Astrocyte (in vitro differentiated cells and primary cell): Measurements from ENCODE around the gene CWC22. TPM values are rescaled to one million over a fixed set of nuclear protein-coding genes. Genes with fewer than 3 reads are reported as not detected.

Experiments
- DNase-seq: peaks from one replicate; pipeline ENCODE4 v3.0.0-alpha.2; 2010; ENCODE audit warnings: low read depth
- FAIRE-seq: peaks from 2 replicates; lab custom pipeline; 2011; peaks lifted over from hg19 to GRCh38; lab: Jason Lieb, UNC
- H2AFZ ChIP-seq: 2 replicates; pipeline ENCODE4 v1.6.0; 2012; ENCODE audit warnings: low read depth, low read length, inconsistent platforms
- H3K27ac ChIP-seq: 2 replicates; pipeline ENCODE4 v1.5.1; 2011; ENCODE audit warnings: low read depth, low read length, inconsistent platforms
- H3K27me3 ChIP-seq: 2 replicates; pipeline ENCODE4 v1.6.0; 2011; ENCODE audit warnings: low read length, inconsistent platforms; ENCODE audit not compliant: insufficient read depth
- H3K36me3 ChIP-seq: 2 replicates; pipeline ENCODE4 v1.5.1; 2011; ENCODE audit warnings: low read length, inconsistent platforms; ENCODE audit not compliant: insufficient read depth
- H3K4me1 ChIP-seq: 2 replicates; pipeline ENCODE4 v1.5.1; 2011; ENCODE audit warnings: low read length, inconsistent platforms; ENCODE audit not compliant: insufficient read depth
- H3K4me2 ChIP-seq: 2 replicates; pipeline ENCODE4 v1.6.0; 2012; ENCODE audit warnings: low read length, inconsistent platforms
- H3K4me3 ChIP-seq: 2 replicates; pipeline ENCODE4 v1.5.1; 2011; ENCODE audit warnings: low read depth, mild to moderate bottlenecking, low read length, inconsistent platforms; ENCODE audit not compliant: insufficient read depth
- H3K79me2 ChIP-seq: 2 replicates; pipeline ENCODE4 v1.6.0; 2012; ENCODE audit warnings: mild to moderate bottlenecking, low read length, inconsistent platforms; ENCODE audit not compliant: insufficient read depth
- H3K9ac ChIP-seq: 2 replicates; pipeline ENCODE4 v1.6.0; 2012; ENCODE audit warnings: mild to moderate bottlenecking, low read length, inconsistent platforms
- H3K9me3 ChIP-seq: 2 replicates; pipeline ENCODE4 v1.5.1; 2012; ENCODE audit warnings: low read depth, mild to moderate bottlenecking, low read length, inconsistent platforms; ENCODE audit not compliant: insufficient read depth
- H4K20me1 ChIP-seq: 2 replicates; pipeline ENCODE4 v1.6.0; 2012; ENCODE audit warnings: low read length, inconsistent platforms; ENCODE audit not compliant: insufficient read depth
- H3K27ac Mint-ChIP-seq: one replicate; pipeline ENCODE4 v1.8.0; 2021; ENCODE audit warnings: mild to moderate bottlenecking, mixed read lengths; ENCODE audit not compliant: unreplicated experiment
- H3K27me3 Mint-ChIP-seq: one replicate; pipeline ENCODE4 v1.8.0; 2021; ENCODE audit warnings: low read depth, mixed read lengths; ENCODE audit not compliant: unreplicated experiment
- H3K36me3 Mint-ChIP-seq: one replicate; pipeline ENCODE4 v1.8.0; 2021; ENCODE audit warnings: low read depth, mixed read lengths; ENCODE audit not compliant: unreplicated experiment
- H3K4me1 Mint-ChIP-seq: one replicate; pipeline ENCODE4 v1.8.0; 2021; ENCODE audit warnings: low read depth, mixed read lengths; ENCODE audit not compliant: unreplicated experiment
- H3K4me3 Mint-ChIP-seq: one replicate; pipeline ENCODE4 v1.8.0; 2021; ENCODE audit warnings: mild to moderate bottlenecking, moderate library complexity, mixed read lengths; ENCODE audit not compliant: unreplicated experiment
- H3K9me3 Mint-ChIP-seq: one replicate; pipeline ENCODE4 v1.8.0; 2021; ENCODE audit warnings: mild to moderate bottlenecking, mixed read lengths; ENCODE audit not compliant: unreplicated experiment
- EZH2 ChIP-seq: IDR thresholded peaks from 2 replicates; pipeline ENCODE4 v1.6.1; 2012; ENCODE audit warnings: mild to moderate bottlenecking, low read length, inconsistent platforms; ENCODE audit not compliant: insufficient read depth
- total RNA-seq: library from RNA; stranded (reverse); gene quantifications from 2 replicates; pipeline ENCODE4 v1.2.1, GENCODE V29; 2021
- TF ChIP-seq, protein P1 (sequence below): IDR thresholded peaks from 2 replicates; pipeline ENCODE4 v1.5.1; 2011; ENCODE audit warnings: low read depth, mild to moderate bottlenecking, inconsistent platforms, low read length, moderate library complexity; ENCODE audit not compliant: insufficient read depth

The CWC22 gene
- total RNA-seq, 1 donor from 2014 or later, result 13.5 TPM

DNA sequence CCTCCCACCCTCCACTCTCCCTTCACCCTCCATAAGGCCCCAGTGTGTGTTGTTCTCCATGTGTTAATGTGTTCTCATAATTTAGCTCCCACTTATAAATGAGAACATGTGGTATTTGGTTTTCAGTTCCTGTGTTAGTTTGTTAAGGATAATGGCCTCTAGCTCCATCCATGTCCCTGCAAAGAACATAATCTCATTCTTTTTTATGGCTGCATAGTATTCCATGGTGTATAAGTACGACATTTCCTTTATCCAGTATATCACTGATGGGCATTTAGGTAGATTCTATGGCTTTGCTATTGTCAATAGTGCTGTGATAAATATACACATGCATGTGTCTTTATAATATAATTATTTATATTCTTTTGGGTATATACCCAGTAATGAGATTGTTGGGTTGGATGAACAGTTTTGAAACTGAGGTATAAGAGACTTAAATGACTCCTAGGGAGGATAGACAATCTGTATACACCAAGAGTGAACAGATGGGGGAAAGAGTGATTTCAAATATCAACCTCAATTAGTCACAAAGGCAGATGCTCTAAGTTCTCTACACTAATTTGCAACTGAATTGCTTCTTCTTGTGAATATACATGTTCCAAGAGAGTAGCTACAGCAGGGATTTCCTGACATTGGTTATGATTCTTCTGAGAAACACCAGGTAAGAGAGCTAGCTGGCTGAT is 23.7 kb downstream of the CWC22 start:
- TF ChIP-seq, protein P1, sequence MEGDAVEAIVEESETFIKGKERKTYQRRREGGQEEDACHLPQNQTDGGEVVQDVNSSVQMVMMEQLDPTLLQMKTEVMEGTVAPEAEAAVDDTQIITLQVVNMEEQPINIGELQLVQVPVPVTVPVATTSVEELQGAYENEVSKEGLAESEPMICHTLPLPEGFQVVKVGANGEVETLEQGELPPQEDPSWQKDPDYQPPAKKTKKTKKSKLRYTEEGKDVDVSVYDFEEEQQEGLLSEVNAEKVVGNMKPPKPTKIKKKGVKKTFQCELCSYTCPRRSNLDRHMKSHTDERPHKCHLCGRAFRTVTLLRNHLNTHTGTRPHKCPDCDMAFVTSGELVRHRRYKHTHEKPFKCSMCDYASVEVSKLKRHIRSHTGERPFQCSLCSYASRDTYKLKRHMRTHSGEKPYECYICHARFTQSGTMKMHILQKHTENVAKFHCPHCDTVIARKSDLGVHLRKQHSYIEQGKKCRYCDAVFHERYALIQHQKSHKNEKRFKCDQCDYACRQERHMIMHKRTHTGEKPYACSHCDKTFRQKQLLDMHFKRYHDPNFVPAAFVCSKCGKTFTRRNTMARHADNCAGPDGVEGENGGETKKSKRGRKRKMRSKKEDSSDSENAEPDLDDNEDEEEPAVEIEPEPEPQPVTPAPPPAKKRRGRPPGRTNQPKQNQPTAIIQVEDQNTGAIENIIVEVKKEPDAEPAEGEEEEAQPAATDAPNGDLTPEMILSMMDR, result no peak
- TF ChIP-seq EZH2, result no peak
- Histone ChIP-seq H3K4me1 (peaks cover 5% of the 10 kb centered on the region), H3K79me2 (no peaks in the 10 kb centered on the region), H4K20me1 (no peaks in the 10 kb centered on the region), H3K9me3 (no peaks in the 10 kb centered on the region), H3K4me2 (no peak overlapping the region), H2AFZ (no peak overlapping the region), H3K36me3 (peaks cover 15% of the 10 kb centered on the region), H3K27ac (no peak overlapping the region), H3K9ac (no peak overlapping the region), H3K4me3 (no peak overlapping the region), H3K27me3 (no peaks in the 10 kb centered on the region)
- no peak overlapping the region for H3K27ac Mint-ChIP-seq
- H3K36me3 Mint-ChIP-seq, result peaks cover 9% of the 10 kb centered on the region
- H3K9me3 Mint-ChIP-seq, result no peaks in the 10 kb centered on the region
- no peaks in the 10 kb centered on the region for H3K27me3 Mint-ChIP-seq
- no peak overlapping the region for H3K4me3 Mint-ChIP-seq
- no peak for DNase-seq
- no peak for FAIRE-seq
- peaks cover 21% of the 10 kb centered on the region for H3K4me1 Mint-ChIP-seq

DNA sequence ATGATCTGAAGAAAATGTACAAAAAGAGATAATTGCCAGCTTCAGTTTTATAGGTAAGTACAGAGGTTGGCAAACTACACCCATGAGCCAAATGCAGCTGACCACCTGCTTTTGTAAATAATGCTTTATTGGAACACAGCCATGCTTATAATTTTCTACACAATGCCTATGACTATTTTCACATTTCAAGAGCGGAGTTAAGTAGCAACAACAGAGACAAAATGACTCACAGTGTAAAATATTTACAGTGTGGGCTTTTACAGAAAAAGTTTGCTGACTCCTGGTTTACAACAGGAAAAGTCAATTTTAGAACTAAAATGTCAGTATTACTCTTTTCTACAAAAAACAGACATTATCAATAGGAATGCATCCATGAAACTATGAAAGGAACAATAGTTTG is 26.0 kb downstream of the CWC22 start:
- no peak for FAIRE-seq
- peaks cover 11% of the 10 kb centered on the region for H3K36me3 ChIP-seq
- no peaks in the 10 kb centered on the region for H3K9me3 ChIP-seq
- TF ChIP-seq, protein P1, result no peak
- peak; percentile 62 for DNase-seq
- H3K4me3 ChIP-seq, result no peak overlapping the region
- Mint-ChIP-seq H3K27ac (no peak overlapping the region), H3K4me3 (no peak overlapping the region), H3K27me3 (no peaks in the 10 kb centered on the region), H3K4me1 (peaks cover 20% of the 10 kb centered on the region), H3K36me3 (peaks cover 7% of the 10 kb centered on the region), H3K9me3 (no peaks in the 10 kb centered on the region)
- no peaks in the 10 kb centered on the region for H3K27me3 ChIP-seq
- no peaks in the 10 kb centered on the region for H3K79me2 ChIP-seq
- H4K20me1 ChIP-seq, result no peaks in the 10 kb centered on the region
- no peak overlapping the region for H3K9ac ChIP-seq
- H2AFZ ChIP-seq, result no peak overlapping the region
- H3K4me2 ChIP-seq, result peak overlapping the region; percentile 1
- H3K27ac ChIP-seq, result no peak overlapping the region
- H3K4me1 ChIP-seq, result peaks cover 5% of the 10 kb centered on the region

DNA sequence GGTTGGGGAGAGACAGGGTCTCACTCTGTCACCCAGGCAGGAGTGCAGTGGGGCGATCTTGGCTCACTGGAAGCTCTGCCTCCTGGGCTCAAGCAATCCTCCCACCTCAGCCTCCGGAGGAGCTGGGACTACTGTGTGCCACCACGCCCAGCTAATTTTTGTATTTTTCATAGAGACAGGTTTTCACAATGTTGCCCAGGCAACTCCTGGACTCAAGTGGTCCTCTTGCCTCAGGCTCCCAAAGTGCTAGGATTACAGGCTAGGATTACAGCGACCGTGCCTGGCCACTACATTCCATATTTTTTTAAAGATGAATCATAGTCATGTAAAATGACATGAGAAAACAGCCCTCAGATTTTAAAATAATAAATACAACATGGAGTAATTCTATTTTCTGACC is 32.3 kb downstream of the CWC22 start:
- Histone ChIP-seq H3K36me3 (peaks cover 12% of the 10 kb centered on the region), H3K79me2 (no peaks in the 10 kb centered on the region), H3K27me3 (no peaks in the 10 kb centered on the region), H3K9me3 (no peaks in the 10 kb centered on the region), H3K27ac (no peak overlapping the region), H3K9ac (no peak overlapping the region), H3K4me2 (no peak overlapping the region), H3K4me1 (no peaks in the 10 kb centered on the region), H2AFZ (no peak overlapping the region), H4K20me1 (no peaks in the 10 kb centered on the region), H3K4me3 (no peak overlapping the region)
- H3K27ac Mint-ChIP-seq, result no peak overlapping the region
- H3K36me3 Mint-ChIP-seq, result peaks cover 6% of the 10 kb centered on the region
- no peaks in the 10 kb centered on the region for H3K4me1 Mint-ChIP-seq
- no peaks in the 10 kb centered on the region for H3K9me3 Mint-ChIP-seq
- DNase-seq (no peak), FAIRE-seq (no peak)
- H3K27me3 Mint-ChIP-seq, result no peaks in the 10 kb centered on the region
- TF ChIP-seq, protein P1, result no peak
- TF ChIP-seq EZH2, result no peak
- H3K4me3 Mint-ChIP-seq, result no peak overlapping the region
